GM06990 (cell line): ENCODE data around the gene ATP2B3.

Experiments
- DNase-seq: peaks from one replicate; pipeline ENCODE4 v3.0.0-alpha.2; 2011; ENCODE audit not compliant: insufficient read length; ENCODE audit errors: extremely low read depth
- H3K27me3 ChIP-seq: replicated peaks from 2 replicates; pipeline ENCODE4 v1.6.0; 2011; ENCODE audit warnings: low read length; ENCODE audit not compliant: control insufficient read depth, insufficient read depth
- H3K36me3 ChIP-seq: 2 replicates; pipeline ENCODE4 v1.5.1; 2011; ENCODE audit warnings: low read length; ENCODE audit not compliant: control insufficient read depth, insufficient read depth
- H3K4me3 ChIP-seq: replicated peaks from 2 replicates; pipeline ENCODE4 v1.5.1; 2011; ENCODE audit warnings: low read depth, mild to moderate bottlenecking, control low read depth, low read length
- CTCF ChIP-seq: IDR thresholded peaks from 2 replicates; pipeline ENCODE4 v1.5.1; 2011; ENCODE audit warnings: low read length, control low read depth, mild to moderate bottlenecking, inconsistent platforms; ENCODE audit not compliant: insufficient read depth, poor library complexity, severe bottlenecking

Gene ATP2B3

GRCh38 chrX:153476666-153477363 lies 40.6 kb upstream of the ATP2B3 start:
- DNase-seq, result no peak
- H3K4me3 ChIP-seq, result no peak overlapping the region
- no peaks in the 10 kb centered on the region for H3K27me3 ChIP-seq
- no peaks in the 10 kb centered on the region for H3K36me3 ChIP-seq
- no peak for TF ChIP-seq CTCF

GRCh38 chrX:153477364-153477857 lies 40.0 kb upstream of the ATP2B3 start:
- TF ChIP-seq CTCF, result no peak
- no peak overlapping the region for H3K4me3 ChIP-seq

GRCh38 chrX:153477901-153478300 lies 39.5 kb upstream of the ATP2B3 start:
- no peaks in the 10 kb centered on the region for H3K27me3 ChIP-seq
- no peak for TF ChIP-seq CTCF
- DNase-seq, result no peak

More at GRCh38 chrX:153477364-153477857, 40.0 kb upstream of the ATP2B3 start:
- Histone ChIP-seq H3K36me3 (no peaks in the 10 kb centered on the region), H3K27me3 (no peaks in the 10 kb centered on the region)
- no peak for DNase-seq

GRCh38 chrX:153478746-153479145 lies 38.7 kb upstream of the ATP2B3 start:
- Histone ChIP-seq H3K4me3 (no peak overlapping the region), H3K36me3 (no peaks in the 10 kb centered on the region), H3K27me3 (no peaks in the 10 kb centered on the region)
- no peak for TF ChIP-seq CTCF
- no peak for DNase-seq

More at GRCh38 chrX:153477901-153478300, 39.5 kb upstream of the ATP2B3 start:
- Histone ChIP-seq H3K36me3 (no peaks in the 10 kb centered on the region), H3K4me3 (no peak overlapping the region)

GRCh38 chrX:153481043-153481442 lies 36.4 kb upstream of the ATP2B3 start:
- no peak overlapping the region for H3K4me3 ChIP-seq
- no peaks in the 10 kb centered on the region for H3K36me3 ChIP-seq
- TF ChIP-seq CTCF, result no peak
- no peaks in the 10 kb centered on the region for H3K27me3 ChIP-seq
- DNase-seq, result no peak
